SH-SY5Y (cell line): ENCODE measurements around the gene SCN2B.

Experiments used
- GATA2 ChIP-seq: IDR thresholded peaks from 2 replicates; pipeline ENCODE4 v1.6.1; 2011; ENCODE audit warnings: mild to moderate bottlenecking, low read depth, low read length
- GATA3 ChIP-seq: IDR thresholded peaks from 2 replicates; pipeline ENCODE4 v1.6.1; 2011; ENCODE audit warnings: low read depth, mild to moderate bottlenecking, low read length, moderate library complexity

Gene SCN2B

GRCh38 chr11:118170231-118170630 lies 6.2 kb downstream of the SCN2B start:
- no peak for TF ChIP-seq GATA2
- TF ChIP-seq GATA3, result no peak

- TF ChIP-seq GATA3 (no peak), GATA2 (no peak)
Measured at GRCh38 chr11:118169300-118170140, 6.9 kb downstream of the SCN2B start.

- TF ChIP-seq GATA2 (no peak), GATA3 (no peak)
Measured at GRCh38 chr11:118168751-118169150, 7.7 kb downstream of the SCN2B start.

GRCh38 chr11:118168316-118168715 lies 8.1 kb downstream of the SCN2B start:
- TF ChIP-seq GATA3 (no peak), GATA2 (no peak)

GRCh38 chr11:118167906-118168305 lies 8.5 kb downstream of the SCN2B start:
- no peak for TF ChIP-seq GATA2
- no peak for TF ChIP-seq GATA3

- TF ChIP-seq GATA2, result no peak
- no peak for TF ChIP-seq GATA3
Measured at GRCh38 chr11:118167253-118167652, 9.2 kb downstream of the SCN2B start.

GRCh38 chr11:118166641-118167040 lies 9.8 kb downstream of the SCN2B start:
- no peak for TF ChIP-seq GATA3
- no peak for TF ChIP-seq GATA2

- TF ChIP-seq GATA3 (no peak), GATA2 (no peak)
Measured at GRCh38 chr11:118164885-118165284, 11.6 kb downstream of the SCN2B start.

- no peak for TF ChIP-seq GATA2
- TF ChIP-seq GATA3, result no peak
Measured at GRCh38 chr11:118163494-118163893, 12.9 kb downstream of the SCN2B start.

GRCh38 chr11:118162846-118163245 lies 13.6 kb downstream of the SCN2B start:
- no peak for TF ChIP-seq GATA3

GRCh38 chr11:118161786-118162185 lies 14.7 kb downstream of the SCN2B start:
- TF ChIP-seq GATA3 (no peak), GATA2 (no peak)

GRCh38 chr11:118157186-118157895 lies 19.1 kb downstream of the SCN2B start:
- no peak for TF ChIP-seq GATA2
- TF ChIP-seq GATA3, result no peak

GRCh38 chr11:118156531-118157185 lies 19.8 kb downstream of the SCN2B start:
- TF ChIP-seq GATA3 (no peak), GATA2 (no peak)

GRCh38 chr11:118155776-118156530 lies 20.5 kb downstream of the SCN2B start:
- TF ChIP-seq GATA2, result no peak
- no peak for TF ChIP-seq GATA3
